ENCODE results near the gene LARGE1.

- TF ChIP-seq CTCF (IDR thresholded peaks at IDR 0.05; ENCODE audit: borderline replicate concordance, extremely low read depth, low read length, poor library complexity, severe bottlenecking) = no peak
- TF ChIP-seq EZH2 (IDR thresholded peaks at IDR 0.05; ENCODE audit: borderline replicate concordance, low read depth, low read length, severe bottlenecking) = no peak
Observed at GRCh38 chr22:33635766-33636165, 284.5 kb downstream of the LARGE1 start.

All from DND-41 (cell line).